Measurements from ENCODE around the gene VWA8.

DNA sequence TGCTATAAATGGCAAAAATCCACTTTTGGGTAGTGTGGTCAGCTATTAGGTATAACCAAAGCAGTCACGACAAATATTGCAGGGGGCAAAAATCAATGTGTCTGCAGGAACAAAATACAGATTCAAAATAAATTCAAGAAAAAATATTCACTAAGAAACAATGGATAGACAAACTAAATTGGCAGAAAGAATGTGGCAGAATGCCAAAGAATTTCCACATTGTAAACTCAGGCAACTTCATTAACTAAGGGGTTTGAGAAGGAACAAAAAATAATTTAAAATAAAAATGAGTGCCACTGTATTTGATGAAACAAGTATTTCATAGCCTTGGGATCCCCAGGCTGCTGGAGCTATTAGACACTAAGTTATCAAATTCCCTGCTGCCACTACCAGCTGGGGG, 193.1 kb downstream of the VWA8 start:
- TF ChIP-seq POLR2A (IDR thresholded peaks at IDR 0.05) (no peak), POLR2AphosphoS5 (IDR thresholded peaks at IDR 0.05; ENCODE audit: insufficient read depth in 1 of 2, low read depth in 1 of 2) (no peak)
- TF ChIP-seq, protein P1, sequence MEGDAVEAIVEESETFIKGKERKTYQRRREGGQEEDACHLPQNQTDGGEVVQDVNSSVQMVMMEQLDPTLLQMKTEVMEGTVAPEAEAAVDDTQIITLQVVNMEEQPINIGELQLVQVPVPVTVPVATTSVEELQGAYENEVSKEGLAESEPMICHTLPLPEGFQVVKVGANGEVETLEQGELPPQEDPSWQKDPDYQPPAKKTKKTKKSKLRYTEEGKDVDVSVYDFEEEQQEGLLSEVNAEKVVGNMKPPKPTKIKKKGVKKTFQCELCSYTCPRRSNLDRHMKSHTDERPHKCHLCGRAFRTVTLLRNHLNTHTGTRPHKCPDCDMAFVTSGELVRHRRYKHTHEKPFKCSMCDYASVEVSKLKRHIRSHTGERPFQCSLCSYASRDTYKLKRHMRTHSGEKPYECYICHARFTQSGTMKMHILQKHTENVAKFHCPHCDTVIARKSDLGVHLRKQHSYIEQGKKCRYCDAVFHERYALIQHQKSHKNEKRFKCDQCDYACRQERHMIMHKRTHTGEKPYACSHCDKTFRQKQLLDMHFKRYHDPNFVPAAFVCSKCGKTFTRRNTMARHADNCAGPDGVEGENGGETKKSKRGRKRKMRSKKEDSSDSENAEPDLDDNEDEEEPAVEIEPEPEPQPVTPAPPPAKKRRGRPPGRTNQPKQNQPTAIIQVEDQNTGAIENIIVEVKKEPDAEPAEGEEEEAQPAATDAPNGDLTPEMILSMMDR (IDR thresholded peaks at IDR 0.05), result no peak
